Muscle of leg (tissue), 11 donors: ENCODE data around the gene MRPS15. TPM values are rescaled to one million over a fixed set of nuclear protein-coding genes. Genes with fewer than 3 reads are reported as not detected.
A peak's percentile ranks its signal among the peaks of the same experiment; 100 is the strongest.

Experiments
- DNase-seq: peaks from one replicate; pipeline ENCODE4 v3.0.0; 2013
- H3K27ac ChIP-seq: one replicate; pipeline ENCODE4 v1.5.1; 2013; ENCODE audit warnings: mild to moderate bottlenecking, low read length, control low read depth
- H3K27me3 ChIP-seq: one replicate; pipeline ENCODE4 v1.6.1; 2013; ENCODE audit warnings: low read length; ENCODE audit not compliant: control insufficient read depth, insufficient read depth
- H3K36me3 ChIP-seq: one replicate; pipeline ENCODE4 v1.6.1; 2013; ENCODE audit warnings: low read length; ENCODE audit not compliant: control insufficient read depth, insufficient read depth
- H3K4me1 ChIP-seq: one replicate; pipeline ENCODE4 v1.6.1; 2013; ENCODE audit warnings: low read length; ENCODE audit not compliant: control insufficient read depth, insufficient read depth
- H3K4me3 ChIP-seq: one replicate; pipeline ENCODE4 v1.5.1; 2013; ENCODE audit warnings: low read length, control low read depth
- H3K9me3 ChIP-seq: replicated peaks from 2 replicates; pipeline ENCODE4 v1.6.1; 2013; ENCODE audit warnings: low read depth, low read length; ENCODE audit not compliant: control insufficient read depth
- WGBS: methylation state at CpG from one replicate; pipeline ENCODE4 v1.1.5; 2013; ENCODE audit warnings: missing lambda C conversion rate; ENCODE audit not compliant: insufficient coverage; 5-methylcytosine and 5-hydroxymethylcytosine counted together
- polyA plus RNA-seq, 8 donors: library from polyadenylated mRNA; unstranded; fragments of 120-200 nt; gene quantifications; one replicate each; pipeline versions ENCODE4 v1.2.1 to v1.2.3, GENCODE V29; 2013; ENCODE audit warnings: inconsistent platforms in 1 of 8, low replicate concordance in 1 of 8; ENCODE audit not compliant: insufficient read length in 8 of 8, insufficient read depth in 1 of 8
- total RNA-seq: library from RNA; stranded (reverse); fragments of 120-200 nt; gene quantifications from one replicate; pipeline ENCODE4 v1.2.4, GENCODE V29; 2013

The MRPS15 gene
- total and polyA plus RNA-seq, 9 donors = 44.6 to 65.6 (median 59.8) TPM

DNA sequence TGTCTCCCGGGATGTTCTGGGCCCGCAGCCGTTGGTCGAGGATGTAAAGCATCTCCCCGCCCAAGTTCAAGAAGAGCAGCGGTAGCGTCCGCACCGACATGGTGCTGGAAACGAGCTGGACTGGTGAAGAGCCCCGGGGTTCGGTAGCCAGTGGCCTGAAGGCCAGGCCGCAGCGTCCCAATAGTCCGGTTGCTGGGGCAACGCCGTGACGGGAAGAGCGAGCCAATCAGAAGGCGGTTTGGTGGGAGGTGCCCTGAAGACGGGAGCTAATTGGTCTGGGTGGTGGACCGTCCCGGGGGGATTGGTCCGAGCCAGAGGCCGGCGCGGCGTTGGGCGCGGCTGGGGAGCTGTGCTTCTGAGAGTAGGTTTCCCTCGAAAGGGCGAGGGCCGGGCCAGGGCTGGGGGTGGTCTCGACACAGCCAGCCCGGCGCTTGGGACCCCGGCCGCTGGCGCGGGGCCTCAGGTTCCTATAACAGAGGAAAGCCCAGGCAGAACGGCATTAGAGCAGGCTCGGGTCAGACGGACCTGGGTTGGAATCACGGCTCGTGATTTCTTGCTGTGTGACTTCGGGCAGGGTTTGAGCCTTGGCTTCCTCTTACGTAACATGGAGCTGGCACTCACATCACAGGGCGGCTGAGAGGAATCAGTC is 13.8 kb downstream of the MRPS15 start, which contains the start of gene OSCP1:
OSCP1 (minus strand) TSS at position 182 of the 649 bp plus-strand sequence; CDS start at position 100, 82 bp downstream.
- H3K27me3 ChIP-seq = no peaks in the 10 kb centered on the region
- peaks cover 10% of the 10 kb centered on the region for H3K4me1 ChIP-seq
- WGBS = under 1% methylated on average over 48 of the region's 48 CpGs
- H3K36me3 ChIP-seq = peaks cover 19% of the 10 kb centered on the region
- H3K27ac ChIP-seq = peak within 1 kb of the TSS; percentile 98
- peak; percentile 98 for DNase-seq
- H3K4me3 ChIP-seq = peak within 1 kb of the TSS; percentile 87
- H3K9me3 ChIP-seq = no peaks in the 10 kb centered on the region

DNA sequence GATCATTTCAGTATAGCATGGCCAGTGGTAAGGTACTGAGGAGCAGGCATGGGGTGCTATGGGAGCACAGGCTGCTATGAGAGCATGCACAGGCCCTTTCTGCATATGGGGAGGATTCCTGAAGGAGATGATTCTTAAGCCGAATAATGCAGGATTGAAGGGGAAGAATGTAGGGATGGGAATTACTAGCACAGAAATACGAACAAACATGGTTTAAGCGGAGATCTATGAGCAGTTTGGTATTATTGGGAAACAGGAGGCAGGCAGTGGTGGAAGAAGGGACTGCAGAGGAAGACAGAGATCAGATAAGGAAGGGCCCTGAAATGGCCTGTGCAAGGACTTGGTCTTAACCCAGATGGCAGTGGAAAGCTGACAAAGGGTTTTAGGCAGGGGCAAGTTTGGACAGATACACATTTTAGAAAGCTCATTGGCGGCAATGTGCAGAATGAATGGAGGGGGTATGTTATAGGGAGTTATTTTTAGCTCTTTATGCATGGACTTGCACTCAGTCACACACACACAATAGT is 15.6 kb downstream of the MRPS15 start:
- DNase-seq = no peak
- 86% methylated on average over 3 of the region's 4 CpGs for WGBS
- Histone ChIP-seq H3K36me3 (peaks cover 2% of the 10 kb centered on the region), H3K27ac (no peak overlapping the region), H3K4me1 (peaks cover 10% of the 10 kb centered on the region), H3K9me3 (no peaks in the 10 kb centered on the region), H3K27me3 (no peaks in the 10 kb centered on the region), H3K4me3 (no peak overlapping the region)

- no peak for DNase-seq
- Histone ChIP-seq H3K4me3 (no peak overlapping the region), H3K27me3 (no peaks in the 10 kb centered on the region), H3K27ac (no peak overlapping the region), H3K36me3 (no peaks in the 10 kb centered on the region), H3K9me3 (no peaks in the 10 kb centered on the region), H3K4me1 (peaks cover 10% of the 10 kb centered on the region)
Measured at GRCh38 chr1:36447450-36447849, 16.7 kb downstream of the MRPS15 start.

GRCh38 chr1:36446746-36447145 is 17.4 kb downstream of the MRPS15 start:
- Histone ChIP-seq H3K27me3 (no peaks in the 10 kb centered on the region), H3K36me3 (no peaks in the 10 kb centered on the region), H3K27ac (no peak overlapping the region), H3K4me1 (peaks cover 10% of the 10 kb centered on the region), H3K4me3 (no peak overlapping the region), H3K9me3 (no peaks in the 10 kb centered on the region)
- DNase-seq = no peak
- WGBS = no CpG with 5 or more reads among the region's 5 CpGs

DNA sequence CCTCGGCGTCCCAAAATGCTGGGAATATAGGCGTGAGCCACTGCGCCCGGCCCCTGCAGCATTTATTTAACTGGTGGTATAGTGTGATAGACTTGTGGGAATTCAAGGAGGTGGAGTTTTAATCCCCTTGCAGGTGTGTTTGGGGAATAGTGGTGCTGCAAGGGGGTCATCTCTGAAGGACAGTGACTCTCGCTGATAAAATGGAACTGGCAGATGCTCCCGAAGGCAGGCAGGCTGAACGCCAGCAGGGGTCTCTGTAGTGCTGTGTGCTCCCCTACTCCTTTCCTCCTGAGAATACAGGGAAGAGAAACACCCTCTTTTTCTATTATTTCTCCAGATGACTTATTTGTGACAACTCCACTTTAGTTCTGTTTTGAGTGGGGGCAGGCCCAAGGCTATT is 17.9 kb downstream of the MRPS15 start:
- H3K9me3 ChIP-seq = no peaks in the 10 kb centered on the region
- peak; percentile 42 for DNase-seq
- 79% methylated on average over 5 of the region's 8 CpGs for WGBS

DNA sequence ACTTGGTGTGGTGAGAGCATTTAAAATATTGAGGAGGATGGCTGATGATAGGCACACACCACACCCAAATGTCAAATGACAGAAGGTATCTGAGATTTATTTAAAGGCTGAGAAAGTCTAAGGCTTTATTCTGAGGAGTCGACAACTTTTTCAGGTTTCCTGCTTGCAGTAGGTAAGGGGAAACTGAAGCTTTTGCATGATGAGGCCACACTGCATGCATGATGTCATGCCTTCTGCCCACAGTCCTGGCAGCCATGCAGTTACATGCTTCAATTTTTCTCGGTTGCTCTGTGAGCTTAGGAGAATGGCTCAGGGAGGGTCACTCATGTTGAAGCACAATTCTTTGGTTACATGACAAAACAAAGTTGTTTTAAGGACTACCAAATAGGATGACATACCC is 20.9 kb downstream of the MRPS15 start:
- H3K4me1 ChIP-seq = no peaks in the 10 kb centered on the region
- no peak for DNase-seq
- H3K36me3 ChIP-seq = peaks cover 5% of the 10 kb centered on the region
- no peaks in the 10 kb centered on the region for H3K27me3 ChIP-seq
- 100% methylated on average over 1 of the region's 2 CpGs for WGBS
- H3K27ac ChIP-seq = no peak overlapping the region
- H3K4me3 ChIP-seq = no peak overlapping the region
- no peaks in the 10 kb centered on the region for H3K9me3 ChIP-seq

More for the DNA sequence above, 17.9 kb downstream of the MRPS15 start:
- no peaks in the 10 kb centered on the region for H3K27me3 ChIP-seq
- no peaks in the 10 kb centered on the region for H3K36me3 ChIP-seq
- H3K4me1 ChIP-seq = peaks cover 9% of the 10 kb centered on the region
- H3K27ac ChIP-seq = no peak overlapping the region
- H3K4me3 ChIP-seq = no peak overlapping the region

GRCh38 chr1:36442337-36442736 is 21.8 kb downstream of the MRPS15 start:
- H3K4me3 ChIP-seq = no peak overlapping the region
- no peaks in the 10 kb centered on the region for H3K9me3 ChIP-seq
- DNase-seq = no peak
- no CpG with 5 or more reads among the region's 3 CpGs for WGBS
- H3K27me3 ChIP-seq = no peaks in the 10 kb centered on the region
- H3K36me3 ChIP-seq = peaks cover 5% of the 10 kb centered on the region
- H3K4me1 ChIP-seq = no peaks in the 10 kb centered on the region
- no peak overlapping the region for H3K27ac ChIP-seq

DNA sequence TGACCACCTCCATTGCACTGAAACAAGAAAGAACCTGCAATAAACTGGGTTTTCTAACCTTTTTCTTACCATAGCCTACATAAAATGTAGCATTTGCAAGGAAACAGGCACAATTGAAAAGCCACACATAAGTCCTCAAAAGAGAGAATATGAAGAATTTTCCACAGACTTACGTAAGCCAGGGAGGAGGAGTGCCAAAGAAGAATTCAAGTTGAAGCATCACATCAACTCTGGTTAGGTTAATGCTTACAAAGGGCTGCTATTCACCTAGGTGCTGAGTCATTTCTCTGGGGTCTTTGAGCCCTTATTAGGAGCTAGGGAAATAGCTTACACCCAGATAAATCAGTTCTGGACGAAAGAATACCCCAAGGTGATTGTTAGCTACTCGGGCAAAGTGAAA is 23.5 kb downstream of the MRPS15 start:
- H3K9me3 ChIP-seq = no peaks in the 10 kb centered on the region
- 81% methylated on average over 3 of the region's 3 CpGs for WGBS
- H3K4me1 ChIP-seq = no peaks in the 10 kb centered on the region
- no peaks in the 10 kb centered on the region for H3K27me3 ChIP-seq
- no peak overlapping the region for H3K27ac ChIP-seq
- DNase-seq = peak; percentile 57
- H3K36me3 ChIP-seq = peaks cover 7% of the 10 kb centered on the region
- H3K4me3 ChIP-seq = no peak overlapping the region

DNA sequence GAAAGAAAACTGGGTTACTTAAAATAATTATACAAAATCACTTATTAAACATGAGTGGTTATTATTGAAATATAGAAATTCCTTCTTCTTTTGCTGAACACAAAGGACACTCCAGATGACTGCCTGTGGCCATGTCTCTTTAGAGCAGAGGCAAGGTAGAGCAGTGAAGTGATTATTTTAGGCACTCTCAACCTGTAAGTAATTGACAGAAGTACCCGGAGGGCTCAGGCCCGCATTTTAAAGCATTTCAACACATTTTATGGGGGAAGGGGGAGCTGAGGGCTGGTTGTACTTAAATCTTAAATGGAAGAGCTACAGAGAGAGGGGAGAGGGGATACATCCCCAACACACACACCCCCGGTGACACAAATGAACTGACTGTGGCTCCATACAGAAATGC is 24.1 kb downstream of the MRPS15 start:
- DNase-seq = no peak
- Histone ChIP-seq H3K4me3 (no peak overlapping the region), H3K4me1 (no peaks in the 10 kb centered on the region), H3K27ac (no peak overlapping the region), H3K9me3 (no peaks in the 10 kb centered on the region), H3K27me3 (no peaks in the 10 kb centered on the region), H3K36me3 (peaks cover 7% of the 10 kb centered on the region)
- WGBS = no CpG with 5 or more reads among the region's 3 CpGs

- no peaks in the 10 kb centered on the region for H3K9me3 ChIP-seq
- no peaks in the 10 kb centered on the region for H3K27me3 ChIP-seq
- H3K36me3 ChIP-seq = peaks cover 9% of the 10 kb centered on the region
- WGBS = 80% methylated on average over 3 of the region's 4 CpGs
- no peaks in the 10 kb centered on the region for H3K4me1 ChIP-seq
- H3K4me3 ChIP-seq = no peak overlapping the region
- no peak overlapping the region for H3K27ac ChIP-seq
- DNase-seq = no peak
Measured at GRCh38 chr1:36438715-36439114, 25.5 kb downstream of the MRPS15 start.
